H54 (cell line): ENCODE data around the gene KRT33B.
"Not testable (repeated sequence)": the region's sequence is repeated elsewhere in the genome, so short reads cannot be mapped to it uniquely, and the experiment has no call there.

ENCODE experiments used
- DNase-seq: peaks from one replicate; pipeline ENCODE4 v3.0.0; 2011; ENCODE audit warnings: low spot score, mixed read lengths; ENCODE audit not compliant: insufficient read length
- FAIRE-seq: peaks from 3 replicates; lab custom pipeline; 2011; peaks lifted over from hg19 to GRCh38; lab: Jason Lieb, UNC
- POLR2A ChIP-seq: IDR thresholded peaks from 2 replicates; pipeline ENCODE4 v1.6.1; 2011; ENCODE audit warnings: low read depth, mild to moderate bottlenecking, low read length

The KRT33B gene

GRCh38 chr17:41347869-41348760, 21.5 kb downstream of the KRT33B start:
- no peak for FAIRE-seq
- no peak for TF ChIP-seq POLR2A
- DNase-seq: no peak

GRCh38 chr17:41346421-41346820, 23.2 kb downstream of the KRT33B start:
- FAIRE-seq: not testable (repeated sequence)

GRCh38 chr17:41345992-41346391, 23.6 kb downstream of the KRT33B start:
- DNase-seq (no peak), FAIRE-seq (no peak)
- TF ChIP-seq POLR2A: no peak

More at GRCh38 chr17:41346421-41346820, 23.2 kb downstream of the KRT33B start:
- not testable (repeated sequence) for DNase-seq

- no peak for TF ChIP-seq POLR2A
- FAIRE-seq (no peak), DNase-seq (no peak)
Measured at GRCh38 chr17:41343029-41343428, 26.6 kb downstream of the KRT33B start.

- TF ChIP-seq POLR2A: no peak
- DNase-seq: no peak
- FAIRE-seq: no peak
Measured at GRCh38 chr17:41340934-41341861, 28.4 kb downstream of the KRT33B start.

- no peak for DNase-seq
- no peak for FAIRE-seq
- TF ChIP-seq POLR2A: no peak
Measured at GRCh38 chr17:41340494-41340893, 29.1 kb downstream of the KRT33B start.

GRCh38 chr17:41339571-41340172, 29.9 kb downstream of the KRT33B start:
- FAIRE-seq: no peak
- DNase-seq: no peak
- TF ChIP-seq POLR2A: no peak

GRCh38 chr17:41338961-41339485, 30.6 kb downstream of the KRT33B start:
- FAIRE-seq (no peak), DNase-seq (no peak)
- no peak for TF ChIP-seq POLR2A

- no peak for FAIRE-seq
- DNase-seq: no peak
- no peak for TF ChIP-seq POLR2A
Measured at GRCh38 chr17:41335747-41336146, 33.9 kb downstream of the KRT33B start.

GRCh38 chr17:41334385-41335305, 35.0 kb downstream of the KRT33B start:
- no peak for TF ChIP-seq POLR2A
- FAIRE-seq (no peak), DNase-seq (no peak)

- FAIRE-seq (no peak), DNase-seq (no peak)
- no peak for TF ChIP-seq POLR2A
Measured at GRCh38 chr17:41333836-41334235, 35.8 kb downstream of the KRT33B start.

- FAIRE-seq: no peak
- no peak for TF ChIP-seq POLR2A
Measured at GRCh38 chr17:41333098-41333497, 36.5 kb downstream of the KRT33B start.

GRCh38 chr17:41332239-41332638, 37.4 kb downstream of the KRT33B start:
- DNase-seq (no peak), FAIRE-seq (no peak)
- no peak for TF ChIP-seq POLR2A

More at GRCh38 chr17:41333098-41333497, 36.5 kb downstream of the KRT33B start:
- no peak for DNase-seq
